ENCODE data around the gene UCN2.

The UCN2 gene

DNA sequence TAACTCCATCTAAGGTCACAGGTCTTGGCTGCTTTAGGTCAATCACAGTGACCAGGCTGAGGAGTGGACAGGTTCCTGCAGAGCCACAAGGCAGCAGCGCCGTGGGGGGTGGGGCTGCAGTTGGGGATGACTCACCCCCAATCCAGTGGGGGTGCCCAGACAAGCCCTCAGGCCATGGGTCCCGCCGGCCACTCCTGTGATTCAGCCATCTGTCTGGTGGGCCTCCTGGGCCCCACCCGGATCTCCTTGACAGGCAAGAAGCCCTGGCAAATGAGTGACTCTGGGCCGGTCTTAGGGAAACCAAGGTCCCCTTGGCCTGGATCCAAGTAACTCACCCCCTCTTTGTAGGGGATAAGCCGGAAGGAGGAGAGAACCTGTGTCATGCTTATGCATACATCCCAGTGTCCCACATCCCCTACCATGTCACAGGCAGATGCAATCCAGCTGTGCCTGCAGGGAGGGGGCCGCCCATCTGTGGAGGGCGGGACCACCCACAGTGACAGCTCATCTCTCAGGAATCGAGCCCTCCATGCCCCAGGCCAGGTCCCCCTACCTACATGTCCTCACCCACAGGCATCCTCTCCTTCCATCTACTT is 32.0 kb upstream of the UCN2 start:
- H3K4me3 ChIP-seq (ENCODE audit: low read length) = peak overlapping the region; percentile 77
- TF ChIP-seq CTCF (IDR thresholded peaks at IDR 0.05; ENCODE audit: insufficient read depth, low read depth, low read length, missing control alignments) = no peak
- DNase-seq (ENCODE audit: low read depth) = peak; percentile 96

GRCh38 chr3:48595075-48595525 is 31.5 kb upstream of the UCN2 start, which contains the start of gene COL7A1:
COL7A1 (minus strand) TSS chr3:48595329; CDS start chr3:48595159, 170 bp downstream.
- peak; percentile 77 for DNase-seq (ENCODE audit: low read depth)

DNA sequence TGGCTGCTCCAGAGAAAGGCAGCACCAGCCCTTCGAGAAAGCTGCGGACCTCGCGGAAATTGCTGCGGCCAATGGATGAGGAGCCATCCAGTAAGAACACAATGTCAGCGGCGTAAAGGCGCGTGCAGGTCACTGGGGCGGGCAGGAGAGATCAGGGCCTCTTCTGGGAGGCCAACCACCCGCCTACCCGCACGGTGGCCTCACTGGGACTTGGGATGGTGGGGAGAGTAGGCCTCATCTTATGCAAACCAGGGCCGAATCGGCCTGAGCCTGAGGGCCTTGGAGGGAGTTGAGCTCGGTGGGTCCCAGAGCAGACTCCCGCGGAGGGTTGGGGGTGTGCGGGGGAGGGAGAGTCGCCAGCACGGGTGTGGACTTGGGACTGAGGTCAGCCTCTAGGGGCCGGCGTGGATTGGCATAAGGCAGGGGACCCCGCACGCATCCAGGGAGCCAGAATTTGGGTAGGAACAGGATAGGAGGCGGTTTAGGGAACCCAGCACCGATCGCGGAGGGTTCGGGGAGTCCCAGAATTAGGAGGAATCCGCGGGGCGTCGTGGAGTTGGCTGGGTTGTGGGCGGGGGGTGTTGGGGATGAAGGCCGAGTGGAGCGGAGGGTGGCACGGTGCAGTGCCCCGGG is 31.0 kb upstream of the UCN2 start:
- peak overlapping the region; percentile 77 for H3K4me3 ChIP-seq (ENCODE audit: low read length)
- peak; percentile 37 for DNase-seq (ENCODE audit: low read depth)
- TF ChIP-seq CTCF (IDR thresholded peaks at IDR 0.05; ENCODE audit: insufficient read depth, low read depth, low read length, missing control alignments) = no peak

More at GRCh38 chr3:48595075-48595525, 31.5 kb upstream of the UCN2 start, which contains the start of gene COL7A1:
- TF ChIP-seq CTCF (IDR thresholded peaks at IDR 0.05; ENCODE audit: insufficient read depth, low read depth, low read length, missing control alignments) = no peak
- peak within 1 kb of the TSS; percentile 77 for H3K4me3 ChIP-seq (ENCODE audit: low read length)

GRCh38 chr3:48593337-48593736 is 29.8 kb upstream of the UCN2 start:
- H3K4me3 ChIP-seq (ENCODE audit: low read length) = peak overlapping the region; percentile 77
- DNase-seq (ENCODE audit: low read depth) = no peak

GRCh38 chr3:48592519-48593087 is 29.0 kb upstream of the UCN2 start:
- DNase-seq (ENCODE audit: low read depth) = no peak
- TF ChIP-seq CTCF (IDR thresholded peaks at IDR 0.05; ENCODE audit: insufficient read depth, low read depth, low read length, missing control alignments) = no peak
- peak overlapping the region; percentile 77 for H3K4me3 ChIP-seq (ENCODE audit: low read length)

More at GRCh38 chr3:48593337-48593736, 29.8 kb upstream of the UCN2 start:
- no peak for TF ChIP-seq CTCF (IDR thresholded peaks at IDR 0.05; ENCODE audit: insufficient read depth, low read depth, low read length, missing control alignments)

- peak overlapping the region; percentile 77 for H3K4me3 ChIP-seq (ENCODE audit: low read length)
- DNase-seq (ENCODE audit: low read depth) = no peak
- TF ChIP-seq CTCF (IDR thresholded peaks at IDR 0.05; ENCODE audit: insufficient read depth, low read depth, low read length, missing control alignments) = no peak
Measured at GRCh38 chr3:48591886-48592518, 28.4 kb upstream of the UCN2 start.
